Anterior cingulate cortex (tissue), 58 donors: ENCODE results near the gene ARMCX6.
"Not testable (repeated sequence)": the region's sequence is repeated elsewhere in the genome, so short reads cannot be mapped to it uniquely, and the experiment has no call there.

ENCODE experiments used
- DNase-seq, 58 donors: peaks; one replicate each; lab custom pipeline; 2025; lab: John Stamatoyannopoulos, UW

ARMCX6 gene

DNA sequence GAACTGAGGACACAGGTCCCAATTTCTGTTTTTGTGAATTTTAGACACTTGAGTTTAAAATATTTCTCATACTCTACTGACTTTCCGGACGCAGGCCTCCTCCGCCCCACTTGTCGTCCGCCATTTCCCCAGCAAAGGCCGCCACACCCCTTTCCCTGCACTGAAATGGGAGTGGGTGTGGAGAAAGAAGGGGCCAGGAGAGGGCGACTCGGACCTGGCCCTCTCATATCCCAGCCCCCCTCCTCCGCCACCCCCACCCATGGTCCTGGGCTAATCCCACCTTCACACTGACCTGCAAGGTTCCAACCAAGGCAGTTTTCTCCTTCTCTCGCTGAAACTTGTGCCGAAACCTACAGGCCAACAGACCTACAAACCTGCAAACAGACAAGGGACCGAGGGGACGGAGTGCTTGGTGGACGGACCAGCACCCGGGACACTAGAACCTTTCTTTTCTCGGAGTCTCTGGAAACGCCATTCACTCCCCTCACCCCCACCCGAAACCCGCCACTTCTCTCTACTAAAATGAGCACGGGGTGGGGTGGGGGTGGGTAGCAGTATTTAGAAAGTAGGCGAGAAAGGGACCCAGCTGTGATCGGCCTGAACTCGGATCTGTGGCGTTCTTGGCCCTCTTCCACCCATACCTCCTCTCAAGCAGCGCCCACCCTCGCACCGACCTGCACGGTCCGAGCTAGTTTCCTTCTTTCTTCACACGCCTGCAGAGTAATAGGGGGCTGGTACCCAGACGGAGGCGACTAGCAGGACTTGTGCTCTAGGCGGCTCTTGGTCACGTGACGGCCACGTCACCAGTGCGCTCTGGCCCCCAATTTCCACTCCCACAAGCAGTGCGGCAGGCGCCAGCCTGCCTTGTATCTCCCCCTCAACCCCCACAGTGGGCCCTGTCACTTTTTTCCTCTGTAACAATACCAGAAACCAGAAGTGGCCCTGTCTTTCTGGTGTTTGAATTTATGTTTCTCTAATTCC, at the start of gene ARMCX6:
Gene ARMCX6, minus strand, starts transcription at position 790 of the 981 bp plus-strand sequence. CDS start 1,380 bp downstream, outside the sequence.
- DNase-seq: peak in 56 of 58 donors; percentile 1 to 84 (median 54)

DNA sequence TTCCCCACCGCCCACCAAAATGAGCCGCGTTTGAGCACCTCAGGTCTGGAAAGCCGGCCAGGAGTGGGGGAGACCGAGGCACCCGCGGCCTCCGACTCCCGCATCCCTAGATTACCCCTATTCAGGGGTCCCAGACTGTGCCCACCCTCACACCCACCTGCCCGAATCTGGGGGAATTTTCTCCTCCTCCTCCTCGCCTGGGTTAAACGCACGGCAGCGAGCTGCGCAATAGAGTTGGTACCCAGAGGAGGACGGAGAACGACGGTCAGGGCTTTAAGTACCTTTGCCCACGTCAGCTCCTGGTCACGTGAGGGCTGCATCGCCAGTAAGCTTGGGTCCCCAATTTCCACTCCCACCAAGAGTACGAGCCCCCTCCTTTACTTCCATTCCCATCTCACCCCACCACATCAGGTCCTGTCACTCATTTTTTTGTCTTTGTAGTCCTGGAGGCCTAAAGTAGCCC, 41.8 kb upstream of the ARMCX6 start, which contains the start of gene ARMCX2:
Gene ARMCX2, minus strand, starts transcription at position 250 of the 463 bp plus-strand sequence. CDS start 2,262 bp downstream, outside the sequence.
- peak in 55 of 58 donors; percentile 1 to 79 (median 42) for DNase-seq

DNA sequence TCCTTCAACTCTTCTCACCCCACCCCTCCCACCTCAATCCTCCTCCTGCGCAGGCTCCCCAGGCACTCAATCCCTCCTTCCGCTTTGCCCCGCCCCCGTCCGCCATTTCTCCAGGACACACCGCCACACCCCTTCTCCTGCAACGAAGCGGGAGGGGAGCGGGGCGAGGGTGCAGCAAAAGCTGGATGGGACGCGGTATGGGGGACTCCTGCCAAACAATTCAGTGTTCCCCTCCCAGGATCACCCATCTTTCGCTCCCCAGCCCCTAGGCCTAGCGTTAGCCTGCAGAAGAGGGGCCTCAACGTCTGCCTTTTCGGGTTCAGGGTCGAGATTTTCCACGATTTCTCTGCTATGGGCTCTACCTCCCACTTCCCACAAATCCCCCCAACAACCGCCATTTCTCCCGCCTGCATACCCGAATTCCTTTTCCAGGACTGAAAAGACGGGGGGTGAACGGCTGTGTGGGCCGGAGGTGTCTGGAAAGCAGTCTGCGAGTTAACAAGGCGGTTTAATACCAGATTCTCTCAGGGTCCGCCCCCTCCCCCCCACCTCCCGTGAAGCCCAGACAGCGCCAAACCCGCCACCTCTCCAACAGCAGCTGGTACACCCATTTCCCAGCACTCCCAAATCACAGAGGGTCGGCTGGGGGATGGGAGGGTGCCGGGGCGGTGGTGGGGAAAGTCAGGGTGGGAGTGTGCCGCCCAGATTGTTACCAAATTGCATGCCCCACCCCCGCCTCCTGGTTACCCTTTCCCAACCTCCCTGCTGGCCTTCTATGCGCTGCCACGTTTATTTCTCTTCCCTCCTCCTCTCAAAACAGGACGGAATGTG, 41.1 kb upstream of the ARMCX6 start:
- DNase-seq: peak in 54 of 58 donors; percentile 1 to 76 (median 38)

DNA sequence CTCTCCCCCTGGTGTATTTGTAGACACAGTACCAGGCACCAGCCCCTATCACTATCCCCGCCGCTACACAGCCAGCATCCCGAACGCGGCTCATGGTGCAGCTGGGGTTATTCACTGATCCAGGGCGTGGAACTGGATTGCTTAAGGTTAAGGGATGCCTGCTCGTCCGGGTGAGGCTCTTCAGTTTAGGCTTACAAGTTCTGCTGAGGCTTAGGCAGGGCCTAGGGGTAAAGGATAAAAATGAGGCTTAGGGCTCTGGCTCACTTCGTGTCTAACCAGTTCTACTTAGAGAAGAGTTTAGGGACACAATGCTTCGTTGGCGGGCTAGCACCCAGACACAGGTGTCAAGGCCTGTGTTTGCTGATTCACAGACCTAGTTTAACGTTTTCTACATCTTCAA, 39.7 kb upstream of the ARMCX6 start:
- DNase-seq: no peak

DNA sequence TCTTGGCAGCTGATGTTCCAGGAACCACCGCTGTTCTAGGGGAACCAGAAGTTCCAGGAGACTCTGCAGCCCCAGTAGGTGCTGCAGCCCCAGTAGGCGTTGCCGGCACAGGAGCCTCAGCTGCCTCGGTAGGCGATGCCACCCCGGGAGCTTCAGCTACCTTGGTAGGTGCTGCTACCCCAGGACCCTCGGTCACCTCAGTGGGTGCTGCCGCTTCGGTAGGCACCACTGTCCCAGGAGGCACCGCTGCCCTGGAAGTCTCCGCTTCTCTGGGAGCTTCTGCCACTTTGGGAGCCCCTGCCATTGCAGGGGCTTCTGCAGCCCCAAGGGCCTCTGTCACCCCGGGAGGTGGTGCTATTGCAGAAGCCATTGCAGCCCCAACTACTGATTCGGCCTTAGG, 39.0 kb upstream of the ARMCX6 start:
- DNase-seq: peak in 1 of 58 donors; percentile 1

DNA sequence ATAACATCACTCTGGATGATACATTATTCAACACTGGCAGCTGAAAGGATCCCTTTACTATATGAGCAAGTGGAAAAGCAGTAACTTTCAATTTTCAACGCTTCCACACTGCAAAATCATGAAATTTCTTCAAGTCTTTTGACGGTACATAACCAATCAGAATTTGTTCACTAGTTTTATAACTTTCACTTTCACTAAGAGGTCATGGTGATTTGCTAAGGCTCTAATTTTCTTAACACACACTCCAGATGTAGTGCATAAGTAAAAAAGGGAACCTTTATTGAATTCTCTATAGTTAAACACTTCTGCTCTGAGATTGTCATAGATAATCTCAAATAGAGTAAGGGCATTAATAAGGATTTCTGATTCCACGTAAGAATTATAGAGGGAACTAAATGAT, 37.7 kb upstream of the ARMCX6 start:
- DNase-seq: no peak

DNA sequence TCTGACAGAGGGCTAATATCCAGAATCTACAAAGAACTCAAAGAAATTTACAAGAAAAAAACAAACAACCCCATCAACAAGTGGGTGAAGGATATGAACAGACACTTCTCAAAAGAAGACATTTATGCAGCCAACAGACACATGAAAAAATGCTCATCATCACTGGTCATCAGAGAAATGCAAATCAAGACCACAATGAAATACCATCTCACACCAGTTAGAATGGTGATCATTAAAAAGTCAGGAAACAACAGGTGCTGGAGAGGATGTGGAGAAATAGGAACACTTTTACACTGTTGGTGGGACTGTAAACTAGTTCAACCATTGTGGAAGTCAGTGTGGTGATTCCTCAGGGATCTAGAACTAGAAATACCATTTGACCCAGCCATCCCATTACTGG, 29.9 kb upstream of the ARMCX6 start:
- not testable (repeated sequence) for DNase-seq

DNA sequence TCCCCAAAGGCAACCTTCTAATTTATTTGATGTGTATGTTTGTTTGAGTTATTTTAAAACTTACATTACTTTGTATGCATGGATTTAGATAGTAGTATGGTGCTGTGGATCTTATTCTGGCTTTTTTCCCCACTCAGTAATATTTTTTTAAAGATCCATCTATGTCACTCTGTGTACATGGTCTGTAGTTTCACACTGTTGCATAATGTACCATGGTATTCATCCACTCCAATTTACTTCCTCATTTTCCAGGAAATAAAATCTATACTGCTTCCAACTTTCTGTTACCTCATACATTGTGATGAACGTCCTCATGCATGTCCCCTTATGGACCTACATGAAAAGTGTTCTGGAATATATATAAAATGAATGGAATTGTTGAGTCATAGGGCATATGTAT, 24.3 kb upstream of the ARMCX6 start:
- no peak for DNase-seq

DNA sequence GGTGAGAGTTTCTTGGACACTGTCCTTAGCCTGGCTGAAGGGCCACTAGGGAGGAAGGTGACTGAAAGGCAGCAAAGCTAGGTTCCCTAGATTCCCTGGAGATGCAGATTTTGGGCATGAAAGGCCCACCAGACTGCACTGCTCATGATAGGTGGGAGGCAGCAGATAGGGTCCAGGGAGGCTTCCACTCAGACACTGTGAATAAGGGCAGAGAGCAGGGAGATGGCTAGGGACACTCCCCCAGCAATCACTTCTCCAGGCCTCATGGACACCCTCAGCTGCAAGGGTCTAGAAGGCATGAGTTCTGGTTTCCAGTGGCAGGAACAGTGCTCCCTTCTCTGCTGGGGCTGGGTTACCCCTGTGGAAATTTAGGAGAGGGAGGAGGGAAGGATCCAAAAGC, 21.8 kb upstream of the ARMCX6 start:
- DNase-seq: no peak

DNA sequence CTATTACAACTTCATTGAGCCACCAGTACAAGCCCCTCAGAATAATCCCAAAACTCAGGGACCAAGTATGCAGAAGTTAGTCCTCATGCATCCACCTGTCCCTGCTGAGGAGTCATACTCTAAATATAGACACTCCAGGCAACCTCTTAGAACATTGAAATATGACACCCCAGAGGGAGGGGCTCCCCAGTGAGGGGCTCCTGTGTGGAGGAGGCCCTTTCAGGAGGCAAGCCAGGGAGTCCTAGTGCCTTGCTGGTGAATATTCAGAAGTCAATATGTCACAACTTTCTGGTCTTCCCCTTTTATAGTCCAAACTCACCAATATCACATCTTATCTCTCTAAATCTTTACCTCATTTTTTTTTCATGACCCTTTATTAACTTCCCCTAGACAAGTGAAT, 1.6 kb upstream of the ARMCX6 start:
- no peak for DNase-seq

DNA sequence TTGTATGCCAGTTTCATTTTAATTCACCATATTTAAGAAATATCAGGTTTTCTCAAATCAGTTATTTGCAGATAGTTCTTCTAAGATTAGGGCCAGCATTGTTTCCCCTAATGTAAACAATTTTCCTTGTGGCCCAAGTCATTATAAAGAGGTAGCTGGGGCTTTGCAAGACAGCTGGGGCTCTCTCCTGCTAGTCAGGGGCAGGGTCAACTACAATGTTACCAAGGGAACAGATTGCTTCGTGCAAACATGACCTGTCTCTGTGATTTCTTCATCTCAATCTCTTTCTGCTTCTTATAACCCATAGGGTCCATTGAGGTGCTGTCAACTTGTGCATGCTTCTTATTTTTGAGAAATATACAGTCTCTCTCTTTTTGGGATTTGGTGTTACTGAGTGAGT, 12.1 kb downstream of the ARMCX6 start:
- DNase-seq: no peak

DNA sequence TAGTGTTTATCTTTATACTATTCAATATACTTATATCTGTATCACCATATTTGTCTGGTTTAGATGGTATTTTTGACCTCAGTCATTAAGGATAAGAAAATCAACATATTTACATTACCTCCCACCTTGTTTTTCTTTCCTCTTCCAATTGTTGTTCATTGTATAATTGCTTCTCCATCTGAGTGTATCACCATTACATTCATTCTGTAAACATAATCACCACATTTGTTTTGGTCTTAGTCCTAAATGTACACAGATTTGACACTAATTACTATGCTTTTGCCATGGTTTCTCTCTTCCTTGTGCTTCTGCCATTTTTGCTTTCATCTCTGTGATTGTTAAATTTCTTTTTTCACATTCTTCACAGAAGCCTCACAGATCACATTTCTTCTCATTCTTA, 12.7 kb downstream of the ARMCX6 start:
- no peak for DNase-seq

DNA sequence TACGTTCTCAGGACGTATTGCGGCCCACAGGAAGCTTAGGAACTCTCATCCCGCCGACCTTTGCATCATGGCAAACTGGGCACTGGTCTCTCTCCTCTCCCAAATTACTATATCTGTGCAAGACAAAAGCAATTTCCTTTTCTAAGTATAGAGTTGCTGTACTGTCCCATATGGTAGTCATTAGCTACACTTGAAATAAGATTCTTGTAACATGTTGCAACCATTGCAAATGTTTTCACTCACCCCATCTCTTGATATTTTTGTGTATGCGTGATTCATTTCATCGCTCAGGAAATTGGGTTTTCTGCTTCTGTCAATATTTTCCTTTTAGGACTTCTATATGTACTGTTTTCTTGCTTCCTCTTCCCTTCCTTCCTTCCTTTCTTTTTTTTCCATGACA, 15.7 kb downstream of the ARMCX6 start:
- DNase-seq: no peak

DNA sequence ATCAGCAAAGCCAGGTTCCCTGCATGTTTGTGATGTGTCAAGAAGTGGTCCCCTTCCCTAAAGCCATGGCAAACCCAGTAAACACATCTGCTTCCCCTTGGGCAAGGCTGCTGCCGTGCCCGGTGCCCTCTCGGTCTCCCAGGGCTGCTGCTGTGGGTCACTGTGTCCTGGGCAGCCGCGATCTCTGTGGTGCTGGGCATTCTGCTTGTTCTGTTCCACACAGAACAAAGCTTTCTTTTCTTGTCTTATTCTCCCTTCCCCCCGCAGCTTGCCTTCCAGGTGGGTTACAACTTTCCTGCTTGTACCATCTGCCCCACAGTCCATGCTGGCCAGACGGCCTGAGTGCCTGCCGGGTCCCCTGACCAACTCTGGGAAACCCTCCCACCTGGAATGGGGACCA, 18.2 kb downstream of the ARMCX6 start:
- not testable (repeated sequence) for DNase-seq

DNA sequence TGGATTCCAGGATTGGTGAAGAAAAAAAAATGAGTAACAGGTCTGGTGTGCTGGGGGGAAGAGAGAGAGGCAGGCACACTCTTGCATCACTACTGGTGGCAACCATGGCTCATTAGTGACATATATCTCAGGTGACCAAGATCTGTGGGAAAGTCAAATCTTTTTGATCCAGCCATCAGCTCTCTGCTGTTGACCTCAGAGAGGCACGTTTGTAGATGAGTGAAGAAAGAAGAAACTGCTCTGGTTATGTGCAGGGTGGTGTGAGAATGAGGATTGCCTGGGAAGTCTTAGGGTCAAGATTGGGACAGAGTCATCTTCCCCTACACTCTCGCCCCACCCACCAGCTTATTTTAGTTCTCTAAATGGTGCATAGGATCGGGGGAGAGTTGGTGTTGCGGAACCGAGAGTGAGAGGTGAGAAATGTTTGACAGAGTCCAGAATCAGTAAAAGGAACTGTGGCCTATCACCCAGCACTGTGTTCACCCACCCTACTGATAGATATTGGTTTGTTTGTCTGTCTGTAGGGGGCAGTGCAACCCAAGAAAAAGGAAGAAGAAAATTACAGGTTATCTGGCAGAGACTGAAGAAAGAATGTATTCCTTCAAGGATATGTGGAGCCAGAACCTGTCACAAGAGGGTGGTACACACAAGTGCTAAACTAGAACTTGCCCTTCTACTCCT, 21.9 kb downstream of the ARMCX6 start:
- DNase-seq: peak in 12 of 58 donors; percentile 0 to 31 (median 2)
